PC-3 (cell line): ENCODE data around the gene RAB29.

Source experiments
- CTCF ChIP-seq: fragments of 300-600 bp; sonication (generic); conservative IDR thresholded peaks from 2 replicates; pipeline ENCODE4 v1.5.1; 2017; ENCODE audit warnings: antibody characterized with exemption, low read depth, mild to moderate bottlenecking, low read length
- EZH2 ChIP-seq: fragments of 300-600 bp; sonication (generic); IDR thresholded peaks from one replicate; pipeline ENCODE4 v1.6.1; 2017; ENCODE audit warnings: antibody characterized with exemption, mild to moderate bottlenecking, low read length; ENCODE audit not compliant: unreplicated experiment

GRCh38 chr1:205754857-205755256 is 20.4 kb downstream of the RAB29 start:
- TF ChIP-seq EZH2 (no peak), CTCF (no peak)
